COLO829 (cell line): ENCODE measurements around the gene MEF2B.
"Not testable (repeated sequence)": the region's sequence is repeated elsewhere in the genome, so short reads cannot be mapped to it uniquely, and the experiment has no call there.

ENCODE experiments used
- DNase-seq: peaks from one replicate; pipeline ENCODE4 v3.0.0; 2012; ENCODE audit warnings: low spot score

Gene MEF2B

GRCh38 chr19:19123386-19123785 is 46.7 kb downstream of the MEF2B start:
- DNase-seq: no peak

GRCh38 chr19:19122902-19123301 is 47.2 kb downstream of the MEF2B start:
- DNase-seq: no peak

GRCh38 chr19:19121371-19121770 is 48.7 kb downstream of the MEF2B start:
- DNase-seq: no peak

GRCh38 chr19:19120308-19121231 is 49.5 kb downstream of the MEF2B start:
- no peak for DNase-seq

- DNase-seq: no peak
These were observed 50.5 kb downstream of the MEF2B start for GRCh38 chr19:19119325-19120237.

- DNase-seq: peak; percentile 33
These were observed 54.1 kb downstream of the MEF2B start for GRCh38 chr19:19115954-19116353.

- DNase-seq: peak; percentile 41
These were observed 56.9 kb downstream of the MEF2B start for GRCh38 chr19:19113040-19113626.

GRCh38 chr19:19111967-19112580 is 58.0 kb downstream of the MEF2B start:
- DNase-seq: no peak

- no peak for DNase-seq
These were observed 58.8 kb downstream of the MEF2B start for GRCh38 chr19:19111136-19111835.

- DNase-seq: no peak
These were observed 59.5 kb downstream of the MEF2B start for GRCh38 chr19:19110410-19111135.

GRCh38 chr19:19109601-19110000 is 60.5 kb downstream of the MEF2B start:
- DNase-seq: no peak

- DNase-seq: no peak
These were observed 62.4 kb downstream of the MEF2B start for GRCh38 chr19:19107654-19108053.

GRCh38 chr19:19106938-19107337 is 63.1 kb downstream of the MEF2B start:
- not testable (repeated sequence) for DNase-seq

- no peak for DNase-seq
These were observed 64.0 kb downstream of the MEF2B start for GRCh38 chr19:19106056-19106551.

GRCh38 chr19:19105365-19106055 is 64.6 kb downstream of the MEF2B start:
- DNase-seq: peak; percentile 58

GRCh38 chr19:19103167-19103566 is 66.9 kb downstream of the MEF2B start:
- DNase-seq: no peak

- not testable (repeated sequence) for DNase-seq
These were observed 67.5 kb downstream of the MEF2B start for GRCh38 chr19:19102566-19102965.

- DNase-seq: no peak
These were observed 68.5 kb downstream of the MEF2B start for GRCh38 chr19:19101540-19101939.

- no peak for DNase-seq
These were observed 71.1 kb downstream of the MEF2B start for GRCh38 chr19:19098703-19099632.
